Nephron progenitor cell (in vitro differentiated cells): ENCODE data around the gene SPATC1L.

Experiments used
- DNase-seq: peaks from one replicate; pipeline ENCODE4 v3.0.0; 2021
- H3K27ac Mint-ChIP-seq: 2 replicates; pipeline ENCODE4 v1.8.0; 2021; ENCODE audit warnings: mild to moderate bottlenecking, moderate library complexity, mixed read lengths
- H3K27me3 Mint-ChIP-seq: 2 replicates; pipeline ENCODE4 v1.8.0; 2021; ENCODE audit warnings: mild to moderate bottlenecking, low read depth, mixed read lengths; ENCODE audit not compliant: poor library complexity
- H3K36me3 Mint-ChIP-seq: 2 replicates; pipeline ENCODE4 v1.8.0; 2021; ENCODE audit warnings: low read depth, mixed read lengths
- H3K4me1 Mint-ChIP-seq: 2 replicates; pipeline ENCODE4 v1.8.0; 2021; ENCODE audit warnings: mixed read lengths
- H3K4me3 Mint-ChIP-seq: 2 replicates; pipeline ENCODE4 v1.8.0; 2021; ENCODE audit warnings: mild to moderate bottlenecking, moderate library complexity, mixed read lengths
- H3K9me3 Mint-ChIP-seq: 2 replicates; pipeline ENCODE4 v1.8.0; 2021; ENCODE audit warnings: mild to moderate bottlenecking, moderate library complexity, mixed read lengths
- TF ChIP-seq, protein P1 (sequence below): fragments of 200-600 bp; sonication (generic); IDR thresholded peaks from 2 replicates; pipeline ENCODE4 v1.5.0; 2021; ENCODE audit warnings: antibody characterized with exemption

The SPATC1L gene

DNA sequence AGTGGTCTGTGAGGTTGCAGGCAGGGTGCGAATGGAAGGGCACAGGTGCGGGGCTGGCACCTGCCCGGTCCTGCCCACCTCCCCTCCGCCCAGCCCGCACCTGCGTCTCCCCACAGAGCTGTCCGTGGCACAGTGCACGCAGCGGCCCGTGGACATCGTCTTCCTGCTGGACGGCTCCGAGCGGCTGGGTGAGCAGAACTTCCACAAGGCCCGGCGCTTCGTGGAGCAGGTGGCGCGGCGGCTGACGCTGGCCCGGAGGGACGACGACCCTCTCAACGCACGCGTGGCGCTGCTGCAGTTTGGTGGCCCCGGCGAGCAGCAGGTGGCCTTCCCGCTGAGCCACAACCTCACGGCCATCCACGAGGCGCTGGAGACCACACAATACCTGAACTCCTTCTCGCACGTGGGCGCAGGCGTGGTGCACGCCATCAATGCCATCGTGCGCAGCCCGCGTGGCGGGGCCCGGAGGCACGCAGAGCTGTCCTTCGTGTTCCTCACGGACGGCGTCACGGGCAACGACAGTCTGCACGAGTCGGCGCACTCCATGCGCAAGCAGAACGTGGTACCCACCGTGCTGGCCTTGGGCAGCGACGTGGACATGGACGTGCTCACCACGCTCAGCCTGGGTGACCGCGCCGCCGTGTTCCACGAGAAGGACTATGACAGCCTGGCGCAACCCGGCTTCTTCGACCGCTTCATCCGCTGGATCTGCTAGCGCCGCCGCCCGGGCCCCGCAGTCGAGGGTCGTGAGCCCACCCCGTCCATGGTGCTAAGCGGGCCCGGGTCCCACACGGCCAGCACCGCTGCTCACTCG, 52.2 kb downstream of the SPATC1L start:
- Mint-ChIP-seq H3K4me3 (no peak overlapping the region), H3K36me3 (no peaks in the 10 kb centered on the region), H3K9me3 (no peaks in the 10 kb centered on the region), H3K27me3 (peaks cover 3% of the 10 kb centered on the region), H3K27ac (no peak overlapping the region), H3K4me1 (peaks cover 24% of the 10 kb centered on the region)
- TF ChIP-seq, protein P1, sequence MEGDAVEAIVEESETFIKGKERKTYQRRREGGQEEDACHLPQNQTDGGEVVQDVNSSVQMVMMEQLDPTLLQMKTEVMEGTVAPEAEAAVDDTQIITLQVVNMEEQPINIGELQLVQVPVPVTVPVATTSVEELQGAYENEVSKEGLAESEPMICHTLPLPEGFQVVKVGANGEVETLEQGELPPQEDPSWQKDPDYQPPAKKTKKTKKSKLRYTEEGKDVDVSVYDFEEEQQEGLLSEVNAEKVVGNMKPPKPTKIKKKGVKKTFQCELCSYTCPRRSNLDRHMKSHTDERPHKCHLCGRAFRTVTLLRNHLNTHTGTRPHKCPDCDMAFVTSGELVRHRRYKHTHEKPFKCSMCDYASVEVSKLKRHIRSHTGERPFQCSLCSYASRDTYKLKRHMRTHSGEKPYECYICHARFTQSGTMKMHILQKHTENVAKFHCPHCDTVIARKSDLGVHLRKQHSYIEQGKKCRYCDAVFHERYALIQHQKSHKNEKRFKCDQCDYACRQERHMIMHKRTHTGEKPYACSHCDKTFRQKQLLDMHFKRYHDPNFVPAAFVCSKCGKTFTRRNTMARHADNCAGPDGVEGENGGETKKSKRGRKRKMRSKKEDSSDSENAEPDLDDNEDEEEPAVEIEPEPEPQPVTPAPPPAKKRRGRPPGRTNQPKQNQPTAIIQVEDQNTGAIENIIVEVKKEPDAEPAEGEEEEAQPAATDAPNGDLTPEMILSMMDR: no peak
- DNase-seq: no peak

DNA sequence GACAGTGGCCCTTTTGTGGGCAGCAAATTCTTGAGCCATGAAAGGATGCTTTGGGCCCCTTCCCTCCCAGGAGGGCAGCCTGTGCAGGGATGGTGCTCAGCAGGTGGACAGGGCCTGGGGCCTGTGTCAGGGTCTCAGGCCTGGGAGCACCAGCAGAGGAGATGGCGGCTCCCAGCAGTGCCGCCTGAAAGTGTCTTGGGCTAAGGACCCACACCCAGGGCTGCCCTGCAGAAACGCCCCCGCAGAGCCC, 52.7 kb downstream of the SPATC1L start:
- no peak overlapping the region for H3K4me3 Mint-ChIP-seq
- DNase-seq: no peak
- TF ChIP-seq, protein P1: no peak
- H3K27me3 Mint-ChIP-seq: peaks cover 3% of the 10 kb centered on the region
- H3K9me3 Mint-ChIP-seq: no peaks in the 10 kb centered on the region
- H3K27ac Mint-ChIP-seq: no peak overlapping the region
- peaks cover 24% of the 10 kb centered on the region for H3K4me1 Mint-ChIP-seq
- no peaks in the 10 kb centered on the region for H3K36me3 Mint-ChIP-seq

DNA sequence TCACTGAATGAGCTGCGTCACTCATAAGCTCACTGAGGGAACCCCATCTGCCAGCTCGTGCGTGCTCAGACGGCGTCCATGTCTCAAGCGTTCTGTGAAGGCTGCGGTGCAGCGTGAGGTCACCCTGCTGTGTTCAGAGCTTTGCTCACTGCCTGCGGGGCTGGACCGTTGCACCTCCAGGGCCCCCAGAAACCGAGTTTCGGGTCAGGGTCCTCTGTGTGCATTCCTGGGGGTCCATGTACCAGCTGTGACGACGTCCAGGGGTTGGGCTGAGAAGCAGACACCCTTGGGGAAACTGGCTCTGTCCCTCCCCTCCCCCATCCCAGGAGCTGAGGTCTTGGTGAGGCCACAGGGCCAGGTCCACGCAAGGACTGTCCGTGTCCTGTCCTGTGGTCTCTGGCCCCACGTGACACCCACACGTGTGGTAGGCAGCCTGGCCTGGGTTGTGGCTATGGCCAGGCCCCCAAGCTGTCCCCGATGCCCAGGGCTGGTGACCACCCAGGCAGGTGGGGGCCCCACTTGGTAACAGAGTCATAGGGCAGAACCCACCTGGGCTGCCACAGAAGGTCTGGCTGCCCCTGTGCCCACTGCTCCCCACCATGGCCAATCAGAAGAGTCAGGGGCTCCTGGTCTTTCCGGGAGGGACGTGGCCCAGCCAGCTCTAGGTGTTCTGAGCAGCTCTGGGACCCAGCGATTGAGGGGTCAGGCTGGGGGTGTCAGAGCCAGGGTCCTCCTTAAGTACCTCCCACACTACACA, 53.2 kb downstream of the SPATC1L start:
- Mint-ChIP-seq H3K4me1 (peaks cover 24% of the 10 kb centered on the region), H3K36me3 (no peaks in the 10 kb centered on the region), H3K27me3 (peaks cover 3% of the 10 kb centered on the region), H3K9me3 (no peaks in the 10 kb centered on the region), H3K27ac (no peak overlapping the region), H3K4me3 (no peak overlapping the region)
- TF ChIP-seq, protein P1: no peak
- no peak for DNase-seq

DNA sequence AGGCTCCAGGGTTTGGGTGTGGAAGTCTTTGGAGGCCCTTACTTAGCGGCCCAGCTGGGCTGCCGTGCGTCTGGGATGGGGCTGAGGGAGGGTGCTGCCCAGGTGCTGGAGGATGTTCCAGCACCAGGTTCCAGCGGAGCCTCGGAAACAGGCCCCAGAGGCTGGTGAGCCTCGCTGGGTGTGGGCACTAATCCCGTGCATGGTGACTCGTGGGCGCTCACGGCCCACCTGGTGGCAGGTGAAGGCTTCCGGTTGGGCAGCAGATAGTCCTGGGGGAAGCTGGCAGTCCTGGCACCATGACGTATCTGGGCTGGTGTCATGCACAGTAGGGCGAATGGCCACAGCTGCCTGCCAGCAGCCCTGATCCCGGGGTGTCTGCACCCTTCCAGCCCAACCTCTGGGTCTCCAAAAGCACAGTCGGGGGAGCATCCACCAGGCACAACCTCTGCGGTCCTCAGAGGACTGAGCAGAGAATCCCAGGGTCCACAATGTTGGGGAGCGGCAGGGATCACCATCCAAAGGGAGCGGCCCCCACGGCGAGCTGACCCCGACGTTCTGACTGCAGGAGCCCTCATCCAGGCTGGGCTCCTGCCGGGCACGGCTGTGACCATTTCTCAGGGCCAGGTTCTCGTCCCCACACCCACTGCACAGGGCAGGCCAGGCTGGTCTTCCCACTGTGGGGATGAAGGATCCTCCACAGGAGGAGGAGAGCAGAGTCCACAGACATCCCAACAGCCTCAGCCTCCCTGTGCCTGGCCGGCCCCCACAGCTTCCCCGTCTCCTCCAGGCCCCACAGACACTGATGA, 54.2 kb downstream of the SPATC1L start:
- no peaks in the 10 kb centered on the region for H3K9me3 Mint-ChIP-seq
- H3K27ac Mint-ChIP-seq: no peak overlapping the region
- no peak overlapping the region for H3K4me3 Mint-ChIP-seq
- no peak for DNase-seq
- TF ChIP-seq, protein P1: no peak
- H3K27me3 Mint-ChIP-seq: peaks cover under 1% of the 10 kb centered on the region
- no peaks in the 10 kb centered on the region for H3K36me3 Mint-ChIP-seq
- peaks cover 24% of the 10 kb centered on the region for H3K4me1 Mint-ChIP-seq

DNA sequence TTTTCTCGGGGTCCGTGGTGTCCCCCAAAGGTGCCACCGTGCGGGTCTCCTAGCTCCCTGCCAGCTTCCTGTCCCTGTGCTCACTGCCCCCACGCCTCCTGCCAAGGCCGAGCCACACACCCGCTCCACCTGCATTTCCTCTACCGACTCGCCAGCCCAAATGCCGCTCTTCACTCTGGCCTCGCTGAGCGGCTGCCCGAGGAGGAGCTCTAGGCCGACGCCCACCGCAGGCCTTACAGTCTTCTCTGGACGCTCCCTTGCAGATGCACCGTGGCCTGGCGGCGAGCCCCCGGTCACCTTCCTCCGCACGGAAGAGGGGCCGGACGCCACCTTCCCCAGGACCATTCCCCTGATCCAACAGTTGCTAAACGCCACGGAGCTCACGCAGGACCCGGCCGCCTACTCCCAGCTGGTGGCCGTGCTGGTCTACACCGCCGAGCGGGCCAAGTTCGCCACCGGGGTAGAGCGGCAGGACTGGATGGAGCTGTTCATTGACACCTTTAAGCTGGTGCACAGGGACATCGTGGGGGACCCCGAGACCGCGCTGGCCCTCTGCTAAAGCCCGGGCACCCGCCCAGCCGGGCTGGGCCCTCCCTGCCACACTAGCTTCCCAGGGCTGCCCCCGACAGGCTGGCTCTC, 55.2 kb downstream of the SPATC1L start:
- Mint-ChIP-seq H3K27me3 (no peaks in the 10 kb centered on the region), H3K4me3 (no peak overlapping the region), H3K27ac (peak overlapping the region; percentile 94), H3K36me3 (peaks cover 4% of the 10 kb centered on the region), H3K9me3 (no peaks in the 10 kb centered on the region), H3K4me1 (peaks cover 24% of the 10 kb centered on the region)
- DNase-seq: no peak
- TF ChIP-seq, protein P1: no peak
